SK-N-SH (cell line): ENCODE results near the gene MCC. TPM values are rescaled to one million over a fixed set of nuclear protein-coding genes. Genes with fewer than 3 reads are reported as not detected.

Source experiments
- CTCF ChIA-PET: fragments of 300-600, 350-600 bp; formaldehyde crosslinking; extraction: SDS; loops from one replicate; lab custom pipeline; 2021; lab: Yijun Ruan, JAX
- POLR2A ChIA-PET: fragments of 350-600 bp; sonication (Branson Sonifier 250); formaldehyde crosslinking; extraction: SDS; loops from one replicate; lab custom pipeline; 2020; ENCODE audit warnings: antibody characterized with exemption, inconsistent platforms; lab: Yijun Ruan, JAX
- DNase-seq: peaks from one replicate; pipeline ENCODE4 v3.0.0; 2012
- H2AFZ ChIP-seq: fragments of 200-600 bp; sonication (generic); 2 replicates; pipeline ENCODE4 v1.8.1; 2016; ENCODE audit warnings: antibody characterized with exemption, mild to moderate bottlenecking, low read depth
- H3F3A ChIP-seq: fragments of 200-600 bp; sonication (generic); replicated peaks from 2 replicates; pipeline ENCODE3; 2016; ENCODE audit warnings: antibody characterized with exemption, mild to moderate bottlenecking; ENCODE audit not compliant: insufficient read depth
- H3K27ac ChIP-seq, 2 experiments: fragments of 200-500 bp in 1 of 2; fragments of 200-600 bp in 1 of 2; sonication (Bioruptor generic) in 1 of 2; sonication (generic), shearing (Covaris generic) in 1 of 2; 2 replicates each; pipeline versions ENCODE4 v1.5.1 to v1.6.1; 2014 to 2016; ENCODE audit warnings: low read depth in 2 of 2, inconsistent platforms in 1 of 2, low read length in 1 of 2, mild to moderate bottlenecking in 1 of 2, mixed read lengths in 1 of 2
- H3K27me3 ChIP-seq: fragments of 200-600 bp; sonication (generic), shearing (Covaris generic); 2 replicates; pipeline ENCODE4 v1.6.1; 2016; ENCODE audit warnings: mixed run types; ENCODE audit not compliant: insufficient read depth
- H3K36me3 ChIP-seq, 2 experiments: fragments of 200-500 bp in 1 of 2; fragments of 200-600 bp in 1 of 2; sonication (Bioruptor generic) in 1 of 2; sonication (generic) in 1 of 2; replicated peaks in 1 of 2; 2 replicates each; pipeline versions ENCODE3 to v1.5.1; 2014 to 2016; ENCODE audit warnings: low read length in 1 of 2, mild to moderate bottlenecking in 1 of 2; ENCODE audit not compliant: insufficient read depth in 2 of 2, control insufficient read depth in 1 of 2
- H3K4me1 ChIP-seq, 2 experiments: fragments of 200-500 bp in 1 of 2; fragments of 200-600 bp in 1 of 2; sonication (Bioruptor generic) in 1 of 2; sonication (generic), shearing (Covaris generic) in 1 of 2; 2 replicates each; pipeline versions ENCODE4 v1.5.1 to v1.6.1; 2014 to 2016; ENCODE audit warnings: low read depth in 1 of 2, low read length in 1 of 2, mixed run types in 1 of 2; ENCODE audit not compliant: insufficient read depth in 2 of 2, control insufficient read depth in 1 of 2
- H3K4me2 ChIP-seq: fragments of 200-600 bp; sonication (generic), shearing (Covaris generic); 2 replicates; pipeline ENCODE4 v1.6.1; 2017; ENCODE audit warnings: mixed run types
- H3K4me3 ChIP-seq, 2 experiments: fragments of 200-500 bp in 1 of 2; fragments of 200-600 bp in 1 of 2; sonication (Bioruptor generic) in 1 of 2; sonication (generic), shearing (Covaris generic) in 1 of 2; 2 replicates each; pipeline versions ENCODE4 v1.5.1 to v1.8.1; 2014 to 2016; ENCODE audit warnings: low read depth in 2 of 2, inconsistent platforms in 1 of 2, low read length in 1 of 2, mild to moderate bottlenecking in 1 of 2, mixed read lengths in 1 of 2, moderate library complexity in 1 of 2
- H3K79me2 ChIP-seq: fragments of 200-600 bp; sonication (generic); 2 replicates; pipeline ENCODE4 v1.8.1; 2017; ENCODE audit warnings: mild to moderate bottlenecking; ENCODE audit not compliant: insufficient read depth
- H3K9ac ChIP-seq: fragments of 200-600 bp; sonication (generic); 2 replicates; pipeline ENCODE4 v1.6.1; 2017; ENCODE audit warnings: mixed run types
- H3K9me2 ChIP-seq: fragments of 200-600 bp; sonication (generic); 2 replicates; pipeline ENCODE4 v1.6.1; 2017; ENCODE audit warnings: mixed run types
- H3K9me3 ChIP-seq: fragments of 200-600 bp; sonication (generic); 2 replicates; pipeline ENCODE4 v1.6.1; 2017; ENCODE audit warnings: mixed run types, mild to moderate bottlenecking, moderate library complexity
- H4K20me1 ChIP-seq: fragments of 200-600 bp; sonication (generic); 2 replicates; pipeline ENCODE4 v1.6.1; 2017; ENCODE audit warnings: mild to moderate bottlenecking, mixed run types; ENCODE audit not compliant: insufficient read depth
- CHD2 ChIP-seq: fragments of 150-350 bp; IDR thresholded peaks from 2 replicates; pipeline ENCODE4 v1.6.1; 2018; ENCODE audit warnings: low read length; ENCODE audit not compliant: partially characterized antibody
- ELF1 ChIP-seq: IDR thresholded peaks from 2 replicates; pipeline ENCODE4 v1.4.0; 2012
- EP300 ChIP-seq, 2 experiments: IDR thresholded peaks; 2 replicates each; pipeline versions ENCODE4 v1.4.0 to v1.6.1; 2012; ENCODE audit warnings: borderline replicate concordance in 1 of 2, low read depth in 1 of 2, low read length in 1 of 2
- EZH2phosphoT487 ChIP-seq: fragments of 200-600 bp; sonication (generic); IDR thresholded peaks from 2 replicates; pipeline ENCODE4 v1.6.1; 2017; ENCODE audit warnings: low read depth, mixed run types, mild to moderate bottlenecking, antibody characterized with exemption, moderate library complexity, borderline replicate concordance
- FOSL2 ChIP-seq: IDR thresholded peaks from 2 replicates; pipeline ENCODE4 v1.4.0; 2012; ENCODE audit warnings: low read depth, mild to moderate bottlenecking, moderate library complexity, borderline replicate concordance
- GABPA ChIP-seq: IDR thresholded peaks from 2 replicates; pipeline ENCODE4 v1.4.0; 2012; ENCODE audit warnings: low read depth, mild to moderate bottlenecking
- MEF2A ChIP-seq: IDR thresholded peaks from 2 replicates; pipeline ENCODE4 v1.4.0; 2012; ENCODE audit warnings: low read depth, borderline replicate concordance
- MXI1 ChIP-seq: IDR thresholded peaks from 2 replicates; pipeline ENCODE4 v1.6.1; 2012; ENCODE audit warnings: mild to moderate bottlenecking, low read depth, low read length, improper control_type of control experiment
- NRF1 ChIP-seq: IDR thresholded peaks from 2 replicates; pipeline ENCODE4 v1.6.1; 2012; ENCODE audit warnings: low read depth, mild to moderate bottlenecking, low read length
- RAD21 ChIP-seq: IDR thresholded peaks from 2 replicates; pipeline ENCODE4 v1.6.1; 2012; ENCODE audit warnings: mild to moderate bottlenecking, low read length
- RCOR1 ChIP-seq: fragments of 150-350 bp; IDR thresholded peaks from 2 replicates; pipeline ENCODE4 v1.6.1; 2017; ENCODE audit warnings: antibody characterized with exemption, low read length
- RFX5 ChIP-seq: IDR thresholded peaks from 2 replicates; pipeline ENCODE4 v1.6.1; 2012; ENCODE audit warnings: mild to moderate bottlenecking, improper control_type of control experiment, low read length
- SIN3A ChIP-seq: IDR thresholded peaks from 2 replicates; pipeline ENCODE4 v1.6.1; 2012; ENCODE audit warnings: low read depth, mild to moderate bottlenecking, low read length, moderate library complexity, borderline replicate concordance
- TCF12 ChIP-seq: IDR thresholded peaks from 2 replicates; pipeline ENCODE4 v1.4.0; 2012
- TEAD4 ChIP-seq: IDR thresholded peaks from 2 replicates; pipeline ENCODE4 v1.4.0; 2012; ENCODE audit warnings: mild to moderate bottlenecking, borderline replicate concordance; ENCODE audit not compliant: insufficient read depth
- WGBS: methylation state at CpG from one replicate; pipeline ENCODE4 v1.1.6; 2017; ENCODE audit warnings: low lambda C conversion rate; 5-methylcytosine and 5-hydroxymethylcytosine counted together
- polyA plus RNA-seq, 3 experiments: library from polyadenylated mRNA; depleted of rRNA; stranded (reverse); fragments of >200 nt; gene quantifications; 2 replicates each; pipeline ENCODE4 v1.2.3, GENCODE V29; 2012
- TF ChIP-seq, protein P1 (sequence below): IDR thresholded peaks from 2 replicates; pipeline ENCODE4 v1.6.1; 2012; ENCODE audit warnings: mild to moderate bottlenecking, low read depth, low read length, moderate library complexity
- TF ChIP-seq, protein P2 (sequence below): IDR thresholded peaks from 2 replicates; pipeline ENCODE4; 2012

MCC gene
- polyA plus RNA-seq, 1 of the 3 experiments (the other 2 are of a cell fraction) = 3.6 TPM

DNA sequence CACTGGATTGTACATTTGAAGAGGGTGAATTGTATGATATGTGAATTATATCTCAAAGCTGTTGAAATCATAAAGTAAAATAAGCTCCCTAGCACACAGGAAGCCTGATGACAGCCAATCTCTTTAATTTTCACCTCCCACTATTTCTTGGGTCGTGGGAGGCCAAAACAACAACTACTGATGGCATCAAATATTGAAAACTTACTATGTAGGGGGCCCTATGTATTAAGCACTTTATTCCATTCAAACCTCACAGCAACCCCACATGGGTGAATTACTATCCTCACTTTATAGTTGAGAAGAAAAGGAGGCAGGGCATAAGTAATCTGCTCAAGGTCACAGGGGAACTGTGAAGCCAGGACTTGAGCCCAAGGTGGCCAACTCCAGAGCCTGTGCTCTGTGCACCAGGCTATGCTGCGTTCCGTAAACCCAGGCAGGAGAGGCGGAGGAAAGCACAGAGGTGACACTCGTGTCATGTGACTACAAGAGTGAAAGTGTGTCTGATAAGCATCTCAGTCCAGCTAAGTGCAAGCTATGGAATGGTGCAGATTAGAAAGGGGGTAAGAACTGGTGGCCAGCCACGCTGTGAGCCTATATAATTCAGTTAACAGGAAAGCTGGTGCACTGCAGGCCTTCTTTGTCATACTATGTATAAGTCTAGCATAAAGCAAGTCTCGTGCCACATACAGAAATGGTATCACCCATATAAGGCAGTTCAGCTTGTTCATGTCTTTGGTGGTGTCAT lies 290.6 kb downstream of the MCC start (continued):
- TF ChIP-seq, protein P1, sequence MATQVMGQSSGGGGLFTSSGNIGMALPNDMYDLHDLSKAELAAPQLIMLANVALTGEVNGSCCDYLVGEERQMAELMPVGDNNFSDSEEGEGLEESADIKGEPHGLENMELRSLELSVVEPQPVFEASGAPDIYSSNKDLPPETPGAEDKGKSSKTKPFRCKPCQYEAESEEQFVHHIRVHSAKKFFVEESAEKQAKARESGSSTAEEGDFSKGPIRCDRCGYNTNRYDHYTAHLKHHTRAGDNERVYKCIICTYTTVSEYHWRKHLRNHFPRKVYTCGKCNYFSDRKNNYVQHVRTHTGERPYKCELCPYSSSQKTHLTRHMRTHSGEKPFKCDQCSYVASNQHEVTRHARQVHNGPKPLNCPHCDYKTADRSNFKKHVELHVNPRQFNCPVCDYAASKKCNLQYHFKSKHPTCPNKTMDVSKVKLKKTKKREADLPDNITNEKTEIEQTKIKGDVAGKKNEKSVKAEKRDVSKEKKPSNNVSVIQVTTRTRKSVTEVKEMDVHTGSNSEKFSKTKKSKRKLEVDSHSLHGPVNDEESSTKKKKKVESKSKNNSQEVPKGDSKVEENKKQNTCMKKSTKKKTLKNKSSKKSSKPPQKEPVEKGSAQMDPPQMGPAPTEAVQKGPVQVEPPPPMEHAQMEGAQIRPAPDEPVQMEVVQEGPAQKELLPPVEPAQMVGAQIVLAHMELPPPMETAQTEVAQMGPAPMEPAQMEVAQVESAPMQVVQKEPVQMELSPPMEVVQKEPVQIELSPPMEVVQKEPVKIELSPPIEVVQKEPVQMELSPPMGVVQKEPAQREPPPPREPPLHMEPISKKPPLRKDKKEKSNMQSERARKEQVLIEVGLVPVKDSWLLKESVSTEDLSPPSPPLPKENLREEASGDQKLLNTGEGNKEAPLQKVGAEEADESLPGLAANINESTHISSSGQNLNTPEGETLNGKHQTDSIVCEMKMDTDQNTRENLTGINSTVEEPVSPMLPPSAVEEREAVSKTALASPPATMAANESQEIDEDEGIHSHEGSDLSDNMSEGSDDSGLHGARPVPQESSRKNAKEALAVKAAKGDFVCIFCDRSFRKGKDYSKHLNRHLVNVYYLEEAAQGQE = no peak
- TF ChIP-seq ELF1 (no peak), NRF1 (no peak), EZH2phosphoT487 (no peak), CHD2 (peak; percentile 54), MXI1 (peak; percentile 52; the same call in 1 of the 2 replicates), RAD21 (no peak; the same call in 1 of the 2 replicates), RFX5 (no peak), FOSL2 (no peak), RCOR1 (peak; percentile 91), MEF2A (no peak), EP300 (IDR thresholded peaks at IDR 0.05; ENCODE audit: borderline replicate concordance in 1 of 2, low read depth in 1 of 2, low read length in 1 of 2) (peak in 1 of 2 experiments; percentile 73; a peak in 2 of 4 replicates)

DNA sequence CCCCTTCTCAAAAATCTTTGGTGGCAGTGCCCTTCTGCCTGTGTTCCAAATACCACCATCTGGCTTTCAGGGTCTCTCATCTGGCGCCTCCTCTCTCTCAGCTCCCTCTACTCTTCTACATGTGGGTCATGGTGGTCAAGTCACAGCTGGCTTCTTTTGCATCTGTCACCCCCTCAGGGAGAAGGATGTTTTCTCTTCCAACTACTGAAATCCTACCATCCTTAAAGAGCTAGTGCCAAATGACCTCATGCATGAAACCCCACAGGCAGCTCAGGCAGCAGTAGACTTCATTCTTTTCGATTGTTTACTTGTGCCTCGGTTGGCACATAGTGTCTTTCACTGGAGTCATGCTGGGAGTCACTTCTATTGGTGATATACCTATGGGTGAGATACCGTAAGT lies 292.5 kb downstream of the MCC start:
- H2AFZ ChIP-seq = no peak overlapping the region
- no peak overlapping the region for H3K4me2 ChIP-seq
- no peaks in the 10 kb centered on the region for H4K20me1 ChIP-seq
- no peak overlapping the region for H3K4me3 ChIP-seq
- H3F3A ChIP-seq = no peaks in the 10 kb centered on the region
- H3K9me2 ChIP-seq = no peaks in the 10 kb centered on the region
- H3K27ac ChIP-seq = peak overlapping the region in 1 of 2 experiments; percentile 96; a peak in 2 of 4 replicates
- no peak overlapping the region for H3K9ac ChIP-seq
- no peaks in the 10 kb centered on the region for H3K27me3 ChIP-seq
- H3K36me3 ChIP-seq = no peaks in the 10 kb centered on the region
- ChIA-PET POLR2A (no interaction called here), CTCF (interaction anchor here (1.0 to 1.1 kb wide), 2 partner anchors 8 to 11 kb away, joined by 3 read pairs; no protein-coding TSS in a partner anchor)
- H3K4me1 ChIP-seq = peaks cover 0 to 43% of the 10 kb centered on the region in 2 experiments; a peak in 2 of 4 replicates
- 73% methylated on average over 4 of the region's 4 CpGs for WGBS
- no peaks in the 10 kb centered on the region for H3K79me2 ChIP-seq
- no peak for TF ChIP-seq TCF12
- TF ChIP-seq NRF1 = no peak
- TF ChIP-seq, protein P2, sequence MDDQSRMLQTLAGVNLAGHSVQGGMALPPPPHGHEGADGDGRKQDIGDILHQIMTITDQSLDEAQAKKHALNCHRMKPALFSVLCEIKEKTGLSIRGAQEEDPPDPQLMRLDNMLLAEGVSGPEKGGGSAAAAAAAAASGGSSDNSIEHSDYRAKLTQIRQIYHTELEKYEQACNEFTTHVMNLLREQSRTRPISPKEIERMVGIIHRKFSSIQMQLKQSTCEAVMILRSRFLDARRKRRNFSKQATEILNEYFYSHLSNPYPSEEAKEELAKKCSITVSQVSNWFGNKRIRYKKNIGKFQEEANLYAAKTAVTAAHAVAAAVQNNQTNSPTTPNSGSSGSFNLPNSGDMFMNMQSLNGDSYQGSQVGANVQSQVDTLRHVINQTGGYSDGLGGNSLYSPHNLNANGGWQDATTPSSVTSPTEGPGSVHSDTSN = no peak
- TF ChIP-seq FOSL2 = no peak
- no peak for TF ChIP-seq TEAD4
- TF ChIP-seq GABPA = no peak
- no peak for TF ChIP-seq SIN3A
- no peak for TF ChIP-seq MXI1
- no peak for DNase-seq
- no peaks in the 10 kb centered on the region for H3K9me3 ChIP-seq
